CD4-positive, alpha-beta T cell treated with Interleukin-17A for 1 hour (primary cell): ENCODE data around the gene MAD1L1.
"Not testable (repeated sequence)": the region's sequence is repeated elsewhere in the genome, so short reads cannot be mapped to it uniquely, and the experiment has no call there.

Experiments
- DNase-seq: peaks from one replicate; pipeline ENCODE4 v3.0.0-alpha.2; 2020

Gene MAD1L1

GRCh38 chr7:2170576-2171521 is 61.9 kb downstream of the MAD1L1 start:
- DNase-seq, result no peak

DNA sequence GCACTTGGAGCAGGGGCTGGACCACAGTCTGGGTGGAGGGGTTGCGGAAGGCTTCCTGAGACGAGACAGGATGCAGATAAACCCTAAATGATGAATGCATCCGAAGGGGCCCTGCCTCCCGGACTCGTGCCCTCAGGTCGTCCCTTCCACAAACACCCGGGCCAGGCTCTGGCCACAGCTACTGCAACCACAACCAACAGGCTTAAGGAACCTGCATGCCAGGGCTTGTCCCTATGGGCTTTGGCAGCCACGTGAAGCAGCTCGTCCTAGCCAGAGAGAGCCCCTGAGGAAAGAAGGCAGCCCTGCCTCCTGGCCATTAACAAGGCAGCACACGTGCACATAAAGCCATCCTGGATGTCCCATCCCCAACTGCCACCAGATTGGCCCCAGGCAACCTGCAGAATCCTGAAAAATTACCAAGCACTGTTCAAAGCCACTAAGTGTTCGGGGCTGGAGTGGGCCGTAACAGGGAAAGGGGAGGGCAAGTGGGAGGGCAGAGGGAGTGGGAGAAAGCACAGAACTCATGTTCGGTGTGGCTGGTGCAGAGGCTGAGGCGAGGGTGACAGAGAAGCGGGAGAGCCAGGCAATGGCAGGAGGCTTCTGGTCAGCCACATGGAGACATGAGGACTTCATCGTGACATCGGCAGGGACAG is 62.7 kb downstream of the MAD1L1 start:
- no peak for DNase-seq

GRCh38 chr7:2168615-2169311 is 64.0 kb downstream of the MAD1L1 start:
- DNase-seq, result no peak

GRCh38 chr7:2166625-2167280 is 66.0 kb downstream of the MAD1L1 start:
- no peak for DNase-seq

DNA sequence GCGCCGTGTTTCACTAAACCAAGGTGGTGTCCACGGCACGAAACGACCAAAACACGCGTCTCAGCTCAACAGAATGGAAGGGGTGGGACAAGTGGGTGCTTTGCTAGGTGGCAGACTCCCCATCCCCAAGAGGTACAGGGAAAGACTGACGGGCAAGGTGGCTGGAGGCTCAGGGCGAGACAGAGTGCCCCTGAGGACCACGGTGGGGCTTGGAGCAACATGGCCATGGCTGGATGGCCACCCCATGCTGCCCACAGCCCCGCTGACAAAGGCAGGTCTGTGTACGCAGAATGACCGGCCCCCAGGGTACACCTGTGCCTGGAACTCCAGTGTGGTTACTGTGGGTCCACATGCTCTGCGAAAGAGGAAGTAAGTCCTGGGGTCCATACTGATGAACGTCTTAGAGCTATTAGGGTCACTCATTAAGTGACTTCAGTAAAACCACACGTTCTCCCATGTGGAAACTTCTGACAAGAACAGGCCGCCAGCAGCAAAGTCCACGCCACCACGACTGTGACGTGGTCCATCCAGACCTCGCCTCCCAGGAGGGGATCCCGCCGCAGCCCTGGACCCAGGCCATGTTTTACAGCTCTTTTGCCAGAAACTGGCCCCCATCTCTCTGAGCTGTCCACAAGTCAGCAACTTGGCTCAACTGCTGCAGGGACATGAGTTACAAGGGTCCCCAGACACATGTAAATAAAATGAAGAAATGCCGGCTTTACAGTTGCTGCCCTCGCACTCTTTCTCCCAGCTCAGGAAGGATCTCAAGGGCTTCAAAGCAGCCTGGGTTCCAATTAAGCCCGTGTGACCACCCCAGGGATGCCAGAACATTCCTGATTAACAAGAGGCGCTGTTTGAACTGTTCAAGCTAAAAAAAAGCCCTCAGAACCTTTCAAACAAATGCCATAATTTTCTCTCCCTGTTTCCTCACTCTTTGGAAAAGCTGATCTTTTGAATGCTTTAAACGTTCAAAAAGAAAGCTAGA is 66.8 kb downstream of the MAD1L1 start:
- DNase-seq, result no peak

DNA sequence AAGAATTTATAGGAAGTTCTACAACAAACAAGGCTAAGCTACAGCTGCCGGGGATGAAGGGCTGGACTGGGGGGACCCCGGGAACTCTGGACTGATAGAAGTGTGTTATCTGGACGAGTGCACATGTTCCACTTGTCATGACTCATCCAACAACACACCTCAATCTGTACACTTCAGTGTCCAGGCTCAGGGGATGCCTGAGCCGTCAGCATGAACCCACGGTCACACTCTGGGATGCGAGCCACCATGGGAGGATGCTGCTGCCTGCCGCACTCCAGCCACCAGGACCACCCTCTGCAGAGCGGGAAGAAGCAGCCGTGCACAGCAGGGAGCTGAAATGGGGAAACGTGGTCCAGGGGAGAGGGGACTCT is 67.5 kb downstream of the MAD1L1 start:
- DNase-seq, result no peak

- no peak for DNase-seq
These were observed 68.1 kb downstream of the MAD1L1 start for GRCh38 chr7:2164646-2165045.

- no peak for DNase-seq
These were observed 68.9 kb downstream of the MAD1L1 start for GRCh38 chr7:2163600-2164555.

GRCh38 chr7:2162959-2163358 is 69.8 kb downstream of the MAD1L1 start:
- DNase-seq, result no peak

GRCh38 chr7:2162004-2162902 is 70.5 kb downstream of the MAD1L1 start:
- DNase-seq, result not testable (repeated sequence)

- no peak for DNase-seq
These were observed 73.6 kb downstream of the MAD1L1 start for GRCh38 chr7:2159176-2159520.

GRCh38 chr7:2158331-2159175 is 74.2 kb downstream of the MAD1L1 start:
- DNase-seq, result no peak

DNA sequence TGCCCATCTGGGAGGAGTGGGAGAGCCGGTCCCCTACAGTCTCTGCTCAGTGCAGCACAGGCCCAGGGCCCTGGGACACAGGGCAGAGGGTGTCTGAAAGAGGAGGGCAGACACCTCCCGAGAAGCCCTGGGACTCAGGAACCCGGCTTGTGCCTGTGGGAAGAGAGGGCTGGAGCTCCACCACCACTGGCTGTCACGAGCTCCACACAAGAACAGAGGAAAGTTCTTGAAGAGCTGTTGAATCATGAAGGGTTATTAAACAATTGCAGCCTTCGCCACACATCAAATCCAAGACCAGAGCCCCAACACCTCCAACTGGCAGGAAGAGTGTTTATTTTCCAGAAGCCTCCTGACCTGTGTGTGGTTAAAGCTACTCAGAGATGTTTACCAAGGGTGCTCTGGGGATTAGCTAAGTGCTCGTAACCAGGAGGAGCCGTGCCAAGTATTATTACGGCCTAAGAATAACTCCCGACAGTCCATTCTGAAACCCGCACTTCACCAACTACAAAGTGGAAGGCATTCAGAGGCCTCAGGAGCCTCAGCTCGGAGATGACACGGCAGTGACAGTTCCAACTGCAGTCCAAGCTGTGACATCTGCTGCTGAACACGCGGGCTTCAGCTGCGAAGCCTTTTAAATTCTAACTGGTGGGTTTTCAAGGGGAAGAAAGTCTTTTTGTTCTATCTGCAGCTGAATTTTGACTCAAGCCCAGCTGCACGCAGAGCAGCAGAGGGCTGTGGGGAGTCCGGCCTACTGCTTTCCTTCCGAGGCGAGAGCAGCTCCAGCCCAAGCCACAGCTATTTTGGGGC is 75.1 kb downstream of the MAD1L1 start:
- no peak for DNase-seq

GRCh38 chr7:2156756-2157472 is 75.8 kb downstream of the MAD1L1 start:
- no peak for DNase-seq

GRCh38 chr7:2154831-2155230 is 77.9 kb downstream of the MAD1L1 start:
- DNase-seq, result no peak

GRCh38 chr7:2154121-2154520 is 78.6 kb downstream of the MAD1L1 start:
- DNase-seq, result no peak

DNA sequence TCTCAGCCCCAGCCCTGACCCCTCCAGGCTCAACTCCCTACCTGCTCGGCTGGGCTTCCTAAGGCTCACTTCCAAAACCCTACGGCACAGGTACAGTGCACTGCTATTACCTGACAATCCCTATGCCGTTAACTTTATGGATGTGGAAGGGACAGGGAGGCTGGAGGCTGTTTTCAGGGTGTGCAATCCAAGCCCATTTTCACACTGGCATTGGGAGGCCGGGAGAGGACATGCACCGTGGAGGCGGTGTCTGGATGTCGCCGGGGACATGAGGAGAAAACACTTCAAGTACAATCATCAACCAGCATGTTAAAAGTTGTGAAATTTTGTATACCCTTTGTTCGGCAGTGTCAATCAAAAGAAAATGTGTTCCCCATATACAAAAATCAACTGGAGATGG is 80.1 kb downstream of the MAD1L1 start:
- DNase-seq, result no peak
